Dermis microvascular lymphatic vessel endothelial cell (primary cell): ENCODE results near the gene ZSWIM7. TPM values are rescaled to one million over a fixed set of nuclear protein-coding genes. Genes with fewer than 3 reads are reported as not detected.

ENCODE experiments used
- DNase-seq, 2 donors: peaks; one replicate each; pipeline versions ENCODE4 v3.0.0 to v3.0.0-alpha.2; 2010; ENCODE audit warnings: low read depth in 2 of 2
- total RNA-seq: library from RNA; depleted of rRNA; stranded (reverse); fragments of >200 nt; gene quantifications from 2 replicates; pipeline ENCODE4 v1.2.1, GENCODE V29; 2014

ZSWIM7 gene
- total RNA-seq, result 14.9 and 32.6 TPM in 2 replicates

GRCh38 chr17:15999141-15999973 is at the start of gene ZSWIM7, which contains the start of gene TTC19:
ZSWIM7 (minus strand) TSS chr17:15999704; CDS start chr17:15999594, 110 bp downstream.
TTC19 (plus strand) TSS chr17:15999824; CDS start chr17:15999849, 25 bp downstream.
- peak; percentile 91 to 97 for DNase-seq

- no peak for DNase-seq
Measured at GRCh38 chr17:16048811-16049449, 49.4 kb upstream of the ZSWIM7 start.

GRCh38 chr17:16046966-16047365 is 47.5 kb upstream of the ZSWIM7 start:
- DNase-seq, result no peak

GRCh38 chr17:16044487-16044886 is 45.0 kb upstream of the ZSWIM7 start:
- no peak for DNase-seq

- no peak for DNase-seq
Measured at GRCh38 chr17:16040710-16041251, 41.3 kb upstream of the ZSWIM7 start.

GRCh38 chr17:16037636-16038035 is 38.1 kb upstream of the ZSWIM7 start:
- no peak for DNase-seq

GRCh38 chr17:16036261-16036660 is 36.8 kb upstream of the ZSWIM7 start:
- DNase-seq, result no peak

GRCh38 chr17:16033729-16034349 is 34.3 kb upstream of the ZSWIM7 start:
- no peak for DNase-seq

GRCh38 chr17:16027708-16028584 is 28.4 kb upstream of the ZSWIM7 start:
- peak in 1 of 2 donors; percentile 92 for DNase-seq

- no peak for DNase-seq
Measured at GRCh38 chr17:16026895-16027294, 27.4 kb upstream of the ZSWIM7 start.

- no peak for DNase-seq
Measured at GRCh38 chr17:16025202-16025601, 25.7 kb upstream of the ZSWIM7 start.

- no peak for DNase-seq
Measured at GRCh38 chr17:16023881-16024280, 24.4 kb upstream of the ZSWIM7 start.

GRCh38 chr17:16019347-16019746 is 19.8 kb upstream of the ZSWIM7 start:
- no peak for DNase-seq

- DNase-seq, result peak; percentile 48 to 92
Measured at GRCh38 chr17:16013943-16014407, 14.5 kb upstream of the ZSWIM7 start.

GRCh38 chr17:16007439-16007838 is 7.9 kb upstream of the ZSWIM7 start:
- no peak for DNase-seq

- no peak for DNase-seq
Measured at GRCh38 chr17:16005636-16006035, 6.1 kb upstream of the ZSWIM7 start.

GRCh38 chr17:16003841-16004240 is 4.3 kb upstream of the ZSWIM7 start:
- DNase-seq, result peak in 1 of 2 donors; percentile 64

GRCh38 chr17:16002708-16003260 is 3.3 kb upstream of the ZSWIM7 start:
- no peak for DNase-seq

GRCh38 chr17:16001226-16001897 is 1.9 kb upstream of the ZSWIM7 start:
- no peak for DNase-seq
